Lung (tissue), 12 donors: Measurements from ENCODE around the gene EBF3. TPM values are rescaled to one million over a fixed set of nuclear protein-coding genes. Genes with fewer than 3 reads are reported as not detected.

Experiments used
- ATAC-seq: fragments of 200-7000 bp; cut with Tn5 transposase; one replicate; pipeline ENCODE4 v1.9.1; 2020; ENCODE audit warnings: moderate number of reproducible peaks; ENCODE audit not compliant: insufficient read depth, low FRiP score
- DNase-seq, 3 donors: peaks; one replicate each; pipeline ENCODE4 v3.0.0-alpha.2; 2013 to 2017
- H3K27ac ChIP-seq, 2 donors: one replicate each; pipeline ENCODE4 v1.5.1; 2013; ENCODE audit warnings: mild to moderate bottlenecking in 2 of 2, moderate library complexity in 2 of 2, control low read depth in 1 of 2, inconsistent platforms in 1 of 2, low read depth in 1 of 2, low read length in 1 of 2
- H3K27me3 ChIP-seq, 3 donors: one replicate each; pipeline ENCODE4 v1.5.1; 2013; ENCODE audit warnings: low read length in 2 of 3; ENCODE audit not compliant: control insufficient read depth in 3 of 3, insufficient read depth in 3 of 3
- H3K36me3 ChIP-seq, 4 donors: one replicate each; pipeline ENCODE4 v1.5.1; 2013; ENCODE audit warnings: low read length in 4 of 4, mild to moderate bottlenecking in 1 of 4, moderate library complexity in 1 of 4; ENCODE audit not compliant: control insufficient read depth in 4 of 4, insufficient read depth in 4 of 4
- H3K4me1 ChIP-seq, 5 donors: one replicate each; pipeline ENCODE4 v1.5.1; 2013; ENCODE audit warnings: low read length in 5 of 5, mild to moderate bottlenecking in 2 of 5, moderate library complexity in 1 of 5; ENCODE audit not compliant: control insufficient read depth in 5 of 5, insufficient read depth in 5 of 5
- H3K4me3 ChIP-seq: one replicate; pipeline ENCODE4 v1.5.1; 2013; ENCODE audit warnings: mild to moderate bottlenecking, control low read depth, moderate library complexity
- H3K9ac ChIP-seq, 2 donors: one replicate each; pipeline ENCODE4 v1.5.1; 2013; ENCODE audit warnings: low read length in 2 of 2, control low read depth in 1 of 2; ENCODE audit not compliant: insufficient read depth in 1 of 2
- H3K9me3 ChIP-seq, 4 donors: one replicate each; pipeline ENCODE4 v1.5.1; 2013; ENCODE audit warnings: low read length in 3 of 4, mild to moderate bottlenecking in 1 of 4, moderate library complexity in 1 of 4; ENCODE audit not compliant: control insufficient read depth in 4 of 4, insufficient read depth in 3 of 4
- WGBS, 2 donors: extraction: QIAGEN DNeasy Blood & Tissue Kit; methylation state at CpG; one replicate each; pipeline ENCODE4 v1.1.7; 2013; 5-methylcytosine and 5-hydroxymethylcytosine counted together
- polyA plus RNA-seq, 2 donors: library from polyadenylated mRNA; stranded (reverse); fragments of 200-250 nt; gene quantifications; one replicate each; pipeline ENCODE4 v1.2.1, GENCODE V29; 2013
- total RNA-seq, 2 donors: library from RNA; depleted of rRNA in 1 of 2; stranded (reverse); fragments of >200 nt in 1 of 2; gene quantifications; one replicate each; pipeline ENCODE4 v1.2.1, GENCODE V29; 2014 to 2021
- TF ChIP-seq, protein P1 (sequence below): IDR thresholded peaks from 2 replicates; pipeline ENCODE4 v1.5.1; 2012; ENCODE audit warnings: mild to moderate bottlenecking; ENCODE audit errors: control extremely low read depth, extremely low read depth
- donor health status: control.
- donor health status: control.
- donor health status: Bipolar disorder and iron deficiency.
- donor health status: healthy.
- donor health status: DM: yes; HTN: yes; CAD: no.

EBF3 gene
- total and polyA plus RNA-seq, 4 donors, result 0.06 to 1.1 (median 0.08) TPM; not detected in 1

DNA sequence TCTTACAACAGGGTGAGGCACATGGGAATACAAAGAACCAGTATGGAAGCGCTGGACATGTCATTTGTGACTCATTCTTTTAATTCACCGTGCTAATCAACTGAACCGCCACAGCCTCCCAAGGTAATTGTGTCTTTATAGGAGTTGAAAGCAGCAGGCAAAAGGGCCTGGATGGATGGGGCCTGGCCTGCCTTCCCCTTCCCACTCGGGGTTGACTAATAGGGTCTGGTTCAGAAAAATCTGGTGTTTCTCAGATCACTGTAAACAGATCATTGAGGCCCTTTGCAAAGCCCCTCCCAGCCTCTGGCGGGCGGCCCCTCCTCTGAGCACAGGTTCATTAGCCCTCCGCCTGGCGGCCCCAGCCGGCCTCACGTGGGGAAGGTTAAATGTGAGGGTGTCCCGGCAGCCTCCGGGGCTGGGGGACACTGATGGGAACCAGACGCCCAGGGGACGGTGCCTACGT lies 100.8 kb downstream of the EBF3 start:
- TF ChIP-seq, protein P1, sequence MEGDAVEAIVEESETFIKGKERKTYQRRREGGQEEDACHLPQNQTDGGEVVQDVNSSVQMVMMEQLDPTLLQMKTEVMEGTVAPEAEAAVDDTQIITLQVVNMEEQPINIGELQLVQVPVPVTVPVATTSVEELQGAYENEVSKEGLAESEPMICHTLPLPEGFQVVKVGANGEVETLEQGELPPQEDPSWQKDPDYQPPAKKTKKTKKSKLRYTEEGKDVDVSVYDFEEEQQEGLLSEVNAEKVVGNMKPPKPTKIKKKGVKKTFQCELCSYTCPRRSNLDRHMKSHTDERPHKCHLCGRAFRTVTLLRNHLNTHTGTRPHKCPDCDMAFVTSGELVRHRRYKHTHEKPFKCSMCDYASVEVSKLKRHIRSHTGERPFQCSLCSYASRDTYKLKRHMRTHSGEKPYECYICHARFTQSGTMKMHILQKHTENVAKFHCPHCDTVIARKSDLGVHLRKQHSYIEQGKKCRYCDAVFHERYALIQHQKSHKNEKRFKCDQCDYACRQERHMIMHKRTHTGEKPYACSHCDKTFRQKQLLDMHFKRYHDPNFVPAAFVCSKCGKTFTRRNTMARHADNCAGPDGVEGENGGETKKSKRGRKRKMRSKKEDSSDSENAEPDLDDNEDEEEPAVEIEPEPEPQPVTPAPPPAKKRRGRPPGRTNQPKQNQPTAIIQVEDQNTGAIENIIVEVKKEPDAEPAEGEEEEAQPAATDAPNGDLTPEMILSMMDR, result no peak
- 71 to 81% methylated on average over 15 of the region's 15 CpGs for WGBS, 2 donors
- H3K36me3 ChIP-seq, result no peaks in the 10 kb centered on the region
- no peaks in the 10 kb centered on the region for H3K27me3 ChIP-seq
- no peak overlapping the region for H3K9ac ChIP-seq
- no peak for ATAC-seq
- H3K9me3 ChIP-seq, result peaks cover 0 to 3% (median 0%) of the 10 kb centered on the region in 4 donors
- H3K27ac ChIP-seq, result no peak overlapping the region
- DNase-seq, result peak in 2 of 3 donors; percentile 27 to 42
- no peaks in the 10 kb centered on the region for H3K4me1 ChIP-seq
- H3K4me3 ChIP-seq, result no peak overlapping the region

DNA sequence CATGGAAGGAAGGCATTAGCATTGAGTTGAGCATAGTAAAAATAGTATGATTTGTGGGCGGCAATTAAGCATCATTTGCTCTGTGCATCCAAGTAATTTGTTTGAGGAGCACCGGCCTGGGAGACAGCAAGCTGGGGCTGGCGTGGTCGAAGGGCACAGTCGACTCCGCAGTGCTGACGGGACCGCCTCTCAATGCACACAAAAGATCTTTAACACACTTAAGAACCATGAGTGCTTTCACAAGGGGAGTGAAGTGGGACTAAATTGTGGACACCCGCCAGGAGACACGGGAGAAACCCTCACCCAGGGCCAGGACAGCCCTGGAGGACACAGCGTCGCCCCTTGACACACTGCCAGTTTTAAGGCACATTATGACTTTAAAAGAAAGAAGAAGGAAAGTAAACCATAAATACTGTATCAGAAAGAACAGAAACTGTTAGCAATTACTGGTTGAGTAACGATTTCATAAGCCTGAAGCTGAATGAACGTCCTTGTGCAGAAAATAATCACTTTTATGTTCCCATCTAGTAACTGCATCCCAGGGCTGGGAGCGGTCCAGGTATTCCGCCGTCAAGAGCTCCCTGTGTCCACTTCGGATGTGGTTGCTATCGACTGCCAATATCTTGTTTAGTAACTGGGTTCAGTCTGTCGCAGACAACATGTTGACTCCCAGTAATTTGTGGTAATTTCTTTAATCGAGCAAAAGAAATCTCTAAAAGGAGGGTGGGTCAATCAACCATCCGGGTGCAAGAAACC lies 102.1 kb downstream of the EBF3 start:
- 69 to 80% methylated on average over 22 of the region's 22 CpGs for WGBS, 2 donors
- TF ChIP-seq, protein P1, result no peak
- ATAC-seq, result no peak

DNA sequence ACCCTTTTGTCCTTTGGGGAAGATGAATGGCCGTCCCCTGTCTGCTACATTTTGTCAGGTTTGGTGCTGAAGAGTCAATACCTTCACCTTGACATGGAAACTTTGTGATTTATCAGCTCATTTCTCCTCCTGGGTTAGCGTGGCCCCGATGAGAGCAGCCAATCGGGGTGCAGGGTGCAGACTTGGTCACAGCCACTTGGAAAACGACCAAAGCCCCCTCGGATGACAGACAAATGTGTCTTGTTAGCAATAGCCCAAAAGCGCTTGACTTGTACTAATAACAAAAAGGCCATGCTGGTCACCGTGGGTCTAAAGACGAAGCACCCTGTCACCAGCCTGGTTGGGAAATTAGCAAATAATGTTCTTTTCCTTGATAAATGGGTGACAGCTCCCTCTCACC lies 103.7 kb downstream of the EBF3 start:
- no peak for ATAC-seq
- H3K27me3 ChIP-seq, result no peaks in the 10 kb centered on the region
- DNase-seq, result no peak
- TF ChIP-seq, protein P1, result no peak
- no peaks in the 10 kb centered on the region for H3K4me1 ChIP-seq
- no peaks in the 10 kb centered on the region for H3K36me3 ChIP-seq
- no peak overlapping the region for H3K4me3 ChIP-seq
- 76 to 87% methylated on average over 9 of the region's 9 CpGs for WGBS, 2 donors
- peaks cover 0 to 3% (median 1%) of the 10 kb centered on the region in 4 donors for H3K9me3 ChIP-seq
- H3K27ac ChIP-seq, result no peak overlapping the region
- H3K9ac ChIP-seq, result no peak overlapping the region

More for the DNA sequence above, 102.1 kb downstream of the EBF3 start:
- Histone ChIP-seq H3K27ac (no peak overlapping the region), H3K36me3 (no peaks in the 10 kb centered on the region), H3K4me1 (no peaks in the 10 kb centered on the region), H3K9ac (no peak overlapping the region), H3K27me3 (no peaks in the 10 kb centered on the region), H3K9me3 (peaks cover 0 to 2% (median 0%) of the 10 kb centered on the region in 4 donors), H3K4me3 (no peak overlapping the region)
- DNase-seq, result peak in 1 of 3 donors; percentile 17
